HS-27A (cell line): ENCODE measurements around the gene MKLN1.
"Not testable (repeated sequence)": the region's sequence is repeated elsewhere in the genome, so short reads cannot be mapped to it uniquely, and the experiment has no call there.

Experiments used
- DNase-seq: peaks from one replicate; pipeline ENCODE4 v3.0.0-alpha.2; 2012; ENCODE audit warnings: low read depth, missing footprints

MKLN1 gene

DNA sequence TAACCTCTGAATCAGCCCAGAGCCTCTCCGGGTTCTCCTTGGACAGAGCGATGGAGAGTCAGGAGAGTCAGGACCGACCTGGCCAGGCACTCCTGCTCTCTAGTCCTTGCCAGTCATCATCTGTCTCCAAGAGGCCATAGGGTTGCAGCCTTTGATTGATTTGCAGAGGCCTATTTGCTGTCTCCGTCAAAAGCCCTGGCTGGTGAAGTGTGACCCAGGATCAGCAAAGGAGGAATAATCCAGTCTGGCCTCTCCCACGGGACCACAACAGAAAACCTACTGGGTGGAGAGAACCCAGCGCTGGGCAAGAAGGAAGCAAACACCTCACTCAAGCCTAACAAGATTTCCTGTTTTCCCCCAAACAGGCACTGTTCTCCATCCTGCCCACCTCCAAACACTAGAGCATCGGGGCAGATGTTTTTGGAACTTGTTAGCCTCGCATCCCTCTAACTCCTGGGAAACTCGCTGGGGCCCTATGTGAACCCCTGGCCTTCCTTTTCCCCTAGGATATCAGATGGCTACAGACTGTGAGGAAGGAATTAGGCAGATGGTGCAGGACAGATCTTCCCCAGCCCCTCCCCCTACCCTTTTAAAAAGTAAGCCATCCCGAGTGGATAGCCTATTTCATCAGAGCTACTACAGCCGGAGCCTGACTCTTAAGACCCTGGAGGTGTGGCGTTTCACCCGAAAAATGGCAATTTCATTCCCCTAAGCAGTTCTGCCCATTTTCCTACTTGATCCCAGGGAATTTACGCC, 174.4 kb downstream of the MKLN1 start:
- no peak for DNase-seq

GRCh38 chr7:131502810-131503508, 175.3 kb downstream of the MKLN1 start:
- DNase-seq = no peak

DNA sequence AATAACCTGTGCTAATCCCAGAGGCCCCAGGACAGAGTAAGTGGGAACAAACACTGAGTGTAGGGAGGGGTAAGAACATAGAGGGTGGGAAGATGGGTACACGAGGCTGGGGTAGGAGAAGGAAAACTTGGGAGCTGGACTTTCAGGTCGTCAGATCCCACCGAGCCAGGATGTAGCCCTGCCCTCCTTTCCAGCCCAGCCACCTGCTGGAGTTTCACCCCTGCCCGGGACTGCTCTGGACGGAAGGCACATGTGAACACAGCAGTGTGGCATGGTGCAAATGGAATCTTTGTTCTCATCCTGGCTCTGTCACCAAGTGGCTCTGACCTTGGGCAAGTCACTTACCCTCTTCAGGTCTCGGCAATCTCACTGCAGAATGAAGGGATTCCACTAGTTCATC, 176.0 kb downstream of the MKLN1 start:
- DNase-seq = no peak

GRCh38 chr7:131504157-131504899, 176.7 kb downstream of the MKLN1 start:
- DNase-seq = no peak

DNA sequence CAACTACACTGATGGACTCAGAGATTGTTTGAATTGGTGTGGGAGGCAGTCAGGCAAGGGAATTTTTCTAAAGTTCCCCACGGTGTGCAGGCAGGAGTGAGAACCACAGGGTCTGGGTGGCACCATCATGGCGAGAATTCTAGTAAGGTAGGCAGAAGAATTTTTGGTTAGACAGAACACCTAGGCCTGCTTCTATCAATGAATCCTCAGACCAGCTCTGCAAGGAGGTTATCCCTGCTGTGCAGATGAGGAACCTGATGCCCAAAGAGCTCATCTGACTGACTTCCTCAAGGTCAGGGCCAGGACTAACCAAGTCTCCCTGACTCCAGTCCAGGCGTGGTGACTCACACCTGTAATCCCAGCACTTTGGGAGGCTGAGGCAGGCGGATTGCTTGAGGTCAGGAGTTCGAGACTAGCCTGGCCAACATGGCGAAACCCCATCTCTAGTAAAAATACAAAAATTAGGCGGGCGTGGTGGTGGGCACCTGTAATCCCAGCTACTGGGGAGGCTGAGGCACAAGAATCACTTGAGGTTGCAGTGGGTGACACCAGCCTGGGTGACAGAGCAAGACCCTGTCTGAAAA, 177.5 kb downstream of the MKLN1 start:
- DNase-seq = not testable (repeated sequence)

DNA sequence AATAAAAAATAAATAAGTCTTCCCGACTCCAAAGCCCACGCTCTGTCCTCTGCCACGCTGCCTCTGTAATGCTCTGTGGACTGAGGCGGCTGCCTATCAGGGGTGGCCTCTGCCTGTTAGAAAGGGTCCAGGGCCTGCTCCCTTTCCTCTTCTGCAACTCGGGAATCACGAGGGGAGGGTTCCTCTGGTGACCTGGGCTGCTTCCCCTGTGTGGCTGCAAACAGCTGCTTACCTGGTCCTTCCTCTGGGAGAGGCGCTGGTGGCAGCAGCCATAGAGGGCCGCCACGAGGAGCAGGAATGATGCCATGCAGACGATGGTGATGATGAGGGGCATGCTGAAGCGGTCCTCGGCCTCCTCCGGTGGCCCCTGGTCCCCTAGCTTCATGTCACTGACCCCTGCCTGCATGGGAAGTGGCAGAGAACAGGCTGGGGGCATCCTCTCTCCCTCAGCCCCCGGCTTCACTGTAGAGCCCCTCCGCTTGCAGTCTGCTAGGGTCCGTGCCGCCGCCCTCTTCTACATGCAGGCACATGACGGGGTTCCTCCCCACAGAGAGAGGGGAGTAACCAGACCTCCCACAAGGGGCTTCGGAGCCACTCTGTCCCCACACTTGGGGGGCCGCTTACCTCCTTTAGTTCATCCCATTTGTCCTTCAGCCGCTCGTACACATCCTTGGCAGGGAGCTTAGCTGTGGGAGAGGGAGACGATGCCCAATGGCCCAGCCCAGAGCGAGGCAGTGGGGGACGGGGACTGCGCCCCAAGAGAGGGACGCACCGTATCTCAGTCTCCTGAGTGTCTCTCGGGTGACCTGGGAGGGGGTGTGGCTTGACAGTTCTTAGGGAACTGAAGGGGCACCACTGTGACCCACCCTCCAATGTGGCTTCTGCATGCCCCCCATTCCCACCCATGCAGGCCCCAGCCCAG, 178.2 kb downstream of the MKLN1 start:
- DNase-seq = no peak

DNA sequence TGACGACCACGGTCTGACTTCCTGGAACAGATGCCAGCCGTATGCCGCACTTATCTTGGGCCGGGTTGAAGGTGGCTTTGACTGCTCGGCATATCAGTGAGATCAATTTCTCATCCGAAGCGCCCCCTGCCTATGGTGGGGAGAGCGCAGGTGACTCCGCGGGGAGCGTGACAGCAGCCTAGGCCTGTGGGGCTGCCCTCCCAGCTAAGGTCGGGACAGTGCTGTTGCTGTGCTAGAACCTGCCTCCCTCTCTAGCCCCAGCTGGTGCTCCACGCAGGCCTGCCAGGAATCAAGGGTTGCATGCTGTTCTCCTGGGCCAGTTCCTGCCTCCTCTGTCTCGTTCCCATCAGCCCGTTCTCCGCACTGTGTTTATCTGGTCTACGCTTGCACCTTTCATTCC, 178.9 kb downstream of the MKLN1 start:
- no peak for DNase-seq

- DNase-seq = no peak
Observed at GRCh38 chr7:131507592-131508331, 180.1 kb downstream of the MKLN1 start.

- no peak for DNase-seq
Observed at GRCh38 chr7:131508754-131509486, 181.2 kb downstream of the MKLN1 start.

DNA sequence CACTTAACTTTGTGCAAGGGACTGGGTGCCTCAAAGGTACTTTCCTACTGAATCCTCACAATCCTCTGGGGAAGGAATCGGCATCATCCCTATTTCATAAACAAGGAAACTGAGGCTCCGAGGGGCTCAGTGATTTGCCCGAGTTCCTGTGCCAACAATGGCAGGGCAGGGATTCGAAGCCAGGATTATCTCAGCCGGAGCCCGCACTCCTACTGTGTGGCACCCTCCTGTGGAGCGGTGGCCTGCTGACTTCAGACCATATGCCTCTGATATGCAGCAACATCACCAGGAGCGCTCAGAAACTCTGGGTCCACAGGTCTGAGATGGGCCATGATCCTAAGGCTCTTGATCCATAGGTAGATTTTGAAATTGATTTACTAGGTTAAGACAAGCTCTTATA, 182.1 kb downstream of the MKLN1 start:
- no peak for DNase-seq

DNA sequence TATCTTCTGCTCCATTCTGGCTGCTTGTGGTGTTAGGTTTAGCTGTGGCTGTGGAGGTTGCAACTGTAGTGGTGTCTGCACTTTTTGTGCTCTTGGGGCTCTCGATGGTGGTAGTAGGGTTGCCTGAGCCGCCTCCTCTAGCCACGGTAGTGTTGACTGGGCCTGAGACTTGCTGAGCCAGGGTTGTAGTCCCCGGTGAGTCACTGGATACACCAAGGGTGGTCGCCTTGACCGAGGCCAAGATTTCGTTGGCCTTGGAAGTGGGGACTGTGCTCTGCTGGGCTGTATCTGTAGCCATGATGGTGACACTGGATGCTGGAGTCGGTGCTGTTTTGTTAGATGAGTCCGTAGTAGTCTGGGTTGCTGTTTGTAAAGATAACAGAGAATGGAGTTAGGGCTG, 183.4 kb downstream of the MKLN1 start:
- no peak for DNase-seq

GRCh38 chr7:131511774-131512535, 184.3 kb downstream of the MKLN1 start:
- DNase-seq = no peak

DNA sequence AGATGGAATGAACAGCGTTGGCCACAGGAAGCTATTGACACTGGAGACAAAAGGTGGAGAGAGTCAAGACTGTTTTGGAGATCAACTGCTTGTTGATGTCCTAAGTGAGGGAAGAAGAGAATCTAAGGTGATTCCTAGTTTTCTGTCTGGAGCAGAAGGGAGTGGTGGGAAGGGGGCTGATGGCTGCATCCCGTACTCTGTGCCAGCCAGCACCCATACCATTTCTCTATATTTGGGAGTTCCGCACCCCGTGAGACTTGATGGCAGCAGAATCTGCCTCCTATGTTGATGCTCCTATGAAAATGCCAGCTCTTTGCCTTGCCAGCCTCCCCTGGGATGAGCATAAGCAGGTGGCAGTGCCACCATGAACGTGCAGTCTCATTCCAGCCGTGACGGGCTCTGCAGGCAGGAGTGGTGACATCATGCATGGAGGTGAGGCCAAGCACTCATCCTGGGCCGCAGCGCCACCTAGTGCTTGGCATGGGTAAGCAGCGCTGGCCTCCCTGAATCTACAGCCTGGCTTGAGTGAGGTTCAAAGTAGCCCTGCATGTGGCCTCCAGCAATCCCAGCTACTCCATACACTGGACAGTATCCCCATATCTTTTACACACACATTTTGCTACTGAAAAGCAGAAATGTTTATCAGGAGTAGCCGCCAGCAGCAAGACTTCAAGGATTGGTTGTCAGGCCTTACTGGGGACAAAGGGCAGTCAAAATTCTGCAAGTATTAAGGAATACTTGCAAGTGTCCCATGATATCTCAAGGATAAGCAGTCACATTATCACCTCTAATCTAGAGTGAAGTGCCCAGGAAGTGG, 185.8 kb downstream of the MKLN1 start:
- peak; percentile 29 for DNase-seq

GRCh38 chr7:131515471-131515870, 187.8 kb downstream of the MKLN1 start:
- not testable (repeated sequence) for DNase-seq

- DNase-seq = no peak
Observed at GRCh38 chr7:131517218-131517923, 189.7 kb downstream of the MKLN1 start.

GRCh38 chr7:131518626-131519025, 190.9 kb downstream of the MKLN1 start:
- no peak for DNase-seq

GRCh38 chr7:131521651-131522163, 194.0 kb downstream of the MKLN1 start:
- DNase-seq = no peak
